ENCODE results near the gene PSME3IP1.

The PSME3IP1 gene

DNA sequence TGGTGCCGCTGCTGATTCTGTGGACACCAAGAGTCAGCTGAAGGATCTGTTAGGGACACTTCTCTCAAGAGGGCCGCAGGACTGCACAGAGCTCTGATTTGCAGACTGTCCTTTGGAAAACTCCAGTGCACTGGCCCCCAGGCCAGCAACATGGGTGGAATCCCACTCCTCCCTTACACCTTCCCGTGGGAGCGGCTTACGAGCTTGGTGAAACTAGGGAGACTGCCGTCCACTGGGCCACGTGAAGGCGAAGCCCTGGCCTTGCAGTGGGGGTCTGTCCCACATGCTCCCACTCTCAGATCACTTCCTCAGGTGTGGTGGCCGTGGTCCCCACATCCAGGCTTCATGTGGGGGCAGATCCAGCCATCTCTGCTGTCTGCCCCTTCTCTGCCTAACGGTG lies 36.4 kb downstream of the PSME3IP1 start:
- TF ChIP-seq ZBTB7A (IDR thresholded peaks at IDR 0.05; ENCODE audit: low read depth) (no peak), EP300 (IDR thresholded peaks at IDR 0.05; ENCODE audit: borderline replicate concordance) (no peak), CEBPB (IDR thresholded peaks at IDR 0.05) (no peak), FOXM1 (IDR thresholded peaks at IDR 0.05; ENCODE audit: borderline replicate concordance, low read depth) (no peak), EGR1 (IDR thresholded peaks at IDR 0.05) (no peak), TEAD4 (IDR thresholded peaks at IDR 0.05) (no peak), TAF1 (IDR thresholded peaks at IDR 0.05; ENCODE audit: low read depth) (no peak), RAD21 (IDR thresholded peaks at IDR 0.05; ENCODE audit: low read depth) (no peak), YY1 (IDR thresholded peaks at IDR 0.05; ENCODE audit: low read depth) (no peak), CREB1 (IDR thresholded peaks at IDR 0.05; ENCODE audit: low read depth) (no peak), NFIC (IDR thresholded peaks at IDR 0.05) (no peak), TCF12 (IDR thresholded peaks at IDR 0.05; ENCODE audit: low read depth) (no peak)
- TF ChIP-seq, protein P1, sequence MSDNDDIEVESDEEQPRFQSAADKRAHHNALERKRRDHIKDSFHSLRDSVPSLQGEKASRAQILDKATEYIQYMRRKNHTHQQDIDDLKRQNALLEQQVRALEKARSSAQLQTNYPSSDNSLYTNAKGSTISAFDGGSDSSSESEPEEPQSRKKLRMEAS (IDR thresholded peaks at IDR 0.05): no peak
- TF ChIP-seq, protein P2, sequence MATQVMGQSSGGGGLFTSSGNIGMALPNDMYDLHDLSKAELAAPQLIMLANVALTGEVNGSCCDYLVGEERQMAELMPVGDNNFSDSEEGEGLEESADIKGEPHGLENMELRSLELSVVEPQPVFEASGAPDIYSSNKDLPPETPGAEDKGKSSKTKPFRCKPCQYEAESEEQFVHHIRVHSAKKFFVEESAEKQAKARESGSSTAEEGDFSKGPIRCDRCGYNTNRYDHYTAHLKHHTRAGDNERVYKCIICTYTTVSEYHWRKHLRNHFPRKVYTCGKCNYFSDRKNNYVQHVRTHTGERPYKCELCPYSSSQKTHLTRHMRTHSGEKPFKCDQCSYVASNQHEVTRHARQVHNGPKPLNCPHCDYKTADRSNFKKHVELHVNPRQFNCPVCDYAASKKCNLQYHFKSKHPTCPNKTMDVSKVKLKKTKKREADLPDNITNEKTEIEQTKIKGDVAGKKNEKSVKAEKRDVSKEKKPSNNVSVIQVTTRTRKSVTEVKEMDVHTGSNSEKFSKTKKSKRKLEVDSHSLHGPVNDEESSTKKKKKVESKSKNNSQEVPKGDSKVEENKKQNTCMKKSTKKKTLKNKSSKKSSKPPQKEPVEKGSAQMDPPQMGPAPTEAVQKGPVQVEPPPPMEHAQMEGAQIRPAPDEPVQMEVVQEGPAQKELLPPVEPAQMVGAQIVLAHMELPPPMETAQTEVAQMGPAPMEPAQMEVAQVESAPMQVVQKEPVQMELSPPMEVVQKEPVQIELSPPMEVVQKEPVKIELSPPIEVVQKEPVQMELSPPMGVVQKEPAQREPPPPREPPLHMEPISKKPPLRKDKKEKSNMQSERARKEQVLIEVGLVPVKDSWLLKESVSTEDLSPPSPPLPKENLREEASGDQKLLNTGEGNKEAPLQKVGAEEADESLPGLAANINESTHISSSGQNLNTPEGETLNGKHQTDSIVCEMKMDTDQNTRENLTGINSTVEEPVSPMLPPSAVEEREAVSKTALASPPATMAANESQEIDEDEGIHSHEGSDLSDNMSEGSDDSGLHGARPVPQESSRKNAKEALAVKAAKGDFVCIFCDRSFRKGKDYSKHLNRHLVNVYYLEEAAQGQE (IDR thresholded peaks at IDR 0.05; ENCODE audit: low read depth): no peak
- TF ChIP-seq, protein P3, sequence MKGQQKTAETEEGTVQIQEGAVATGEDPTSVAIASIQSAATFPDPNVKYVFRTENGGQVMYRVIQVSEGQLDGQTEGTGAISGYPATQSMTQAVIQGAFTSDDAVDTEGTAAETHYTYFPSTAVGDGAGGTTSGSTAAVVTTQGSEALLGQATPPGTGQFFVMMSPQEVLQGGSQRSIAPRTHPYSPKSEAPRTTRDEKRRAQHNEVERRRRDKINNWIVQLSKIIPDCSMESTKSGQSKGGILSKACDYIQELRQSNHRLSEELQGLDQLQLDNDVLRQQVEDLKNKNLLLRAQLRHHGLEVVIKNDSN (IDR thresholded peaks at IDR 0.05): no peak

DNA sequence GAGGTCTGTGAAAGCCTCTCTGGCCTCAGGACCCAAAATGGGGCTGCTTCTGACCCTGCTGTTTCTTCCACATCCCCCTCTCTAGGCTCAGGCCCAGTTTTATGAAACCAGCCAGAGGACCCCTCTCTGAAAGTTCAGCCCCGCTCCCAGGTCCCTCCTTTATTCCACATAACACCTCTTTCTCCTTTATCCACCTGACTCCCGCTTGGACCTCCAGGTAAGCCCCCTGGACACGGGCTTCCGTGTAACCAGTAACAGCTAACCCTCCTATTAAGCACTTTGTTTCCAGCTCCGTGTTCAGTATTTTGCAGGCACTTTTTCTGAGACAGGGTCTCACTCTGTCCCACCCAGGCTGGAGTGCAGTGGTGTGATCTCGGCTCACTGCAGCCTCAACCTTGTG lies 37.4 kb downstream of the PSME3IP1 start:
- TF ChIP-seq RAD21 (IDR thresholded peaks at IDR 0.05; ENCODE audit: low read depth) (no peak), TCF12 (IDR thresholded peaks at IDR 0.05; ENCODE audit: low read depth) (no peak), ZBTB7A (IDR thresholded peaks at IDR 0.05; ENCODE audit: low read depth) (no peak), CREB1 (IDR thresholded peaks at IDR 0.05; ENCODE audit: low read depth) (no peak), CEBPB (IDR thresholded peaks at IDR 0.05) (no peak), TEAD4 (IDR thresholded peaks at IDR 0.05) (no peak), EP300 (IDR thresholded peaks at IDR 0.05; ENCODE audit: borderline replicate concordance) (no peak)
- TF ChIP-seq, protein P3 (IDR thresholded peaks at IDR 0.05): no peak
- TF ChIP-seq, protein P1 (IDR thresholded peaks at IDR 0.05): no peak

DNA sequence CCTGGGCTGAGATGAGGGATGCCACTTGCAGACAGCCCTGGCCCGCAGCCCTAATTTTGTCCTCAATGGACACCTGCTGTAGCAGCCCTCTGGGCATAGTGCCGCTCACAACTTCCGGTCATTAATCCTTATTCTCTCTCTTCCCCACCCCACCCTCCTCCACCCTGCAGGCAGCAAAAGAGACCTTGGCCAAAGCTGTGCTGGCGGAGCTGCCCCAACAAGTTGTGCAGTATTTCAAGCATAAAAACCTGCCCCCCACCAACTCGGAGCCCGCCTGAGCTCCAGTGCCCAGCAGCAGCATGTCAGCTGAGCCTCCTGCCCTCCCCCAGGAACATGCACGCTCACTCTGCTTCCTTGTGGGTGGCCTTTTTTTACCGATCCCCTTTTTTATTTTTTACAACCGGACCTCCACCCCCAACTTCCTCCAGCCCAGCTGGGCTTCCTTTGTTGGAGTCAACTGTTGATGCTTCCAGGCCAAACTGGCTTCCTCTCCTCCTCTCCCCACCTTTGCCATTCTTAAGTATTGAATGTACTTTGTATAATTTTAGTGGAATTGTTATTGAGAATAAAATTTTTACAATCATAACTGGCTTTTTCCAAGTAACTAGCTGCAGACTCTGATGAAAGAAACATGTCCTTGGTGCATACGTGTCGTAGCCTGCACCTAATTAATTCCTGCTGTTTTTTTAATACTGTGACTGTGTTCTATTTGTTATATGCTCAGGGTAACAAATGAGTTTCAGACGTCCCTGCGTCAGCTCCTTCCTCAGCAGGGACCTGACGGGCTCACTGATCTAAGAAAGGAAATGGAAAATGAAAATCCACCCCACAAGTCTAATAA lies 38.2 kb downstream of the PSME3IP1 start:
- TF ChIP-seq TEAD4 (IDR thresholded peaks at IDR 0.05): 0 out of 2 replicates have a peak, but pooled peaks have one; percentile 40
- 0 out of 2 replicates have a peak, but pooled peaks have one; percentile 12 for TF ChIP-seq EGR1 (IDR thresholded peaks at IDR 0.05)
- TF ChIP-seq TAF1 (IDR thresholded peaks at IDR 0.05; ENCODE audit: low read depth): no peak
- TF ChIP-seq, protein P1 (IDR thresholded peaks at IDR 0.05): peak; percentile 25; the same call in 1 of the 2 replicates
- TF ChIP-seq, protein P2 (IDR thresholded peaks at IDR 0.05; ENCODE audit: low read depth): no peak
- TF ChIP-seq EP300 (IDR thresholded peaks at IDR 0.05; ENCODE audit: borderline replicate concordance): peak; percentile 70; the same call in 1 of the 2 replicates
- TF ChIP-seq TCF12 (IDR thresholded peaks at IDR 0.05; ENCODE audit: low read depth): peak; percentile 62; the same call in 1 of the 2 replicates
- no peak for TF ChIP-seq ZBTB7A (IDR thresholded peaks at IDR 0.05; ENCODE audit: low read depth)
- no peak; the same call in none of the 2 replicates for TF ChIP-seq NFIC (IDR thresholded peaks at IDR 0.05)
- TF ChIP-seq CREB1 (IDR thresholded peaks at IDR 0.05; ENCODE audit: low read depth): 0 out of 2 replicates have a peak, but pooled peaks have one; percentile 7
- TF ChIP-seq CEBPB (IDR thresholded peaks at IDR 0.05): no peak
- no peak for TF ChIP-seq YY1 (IDR thresholded peaks at IDR 0.05; ENCODE audit: low read depth)
- TF ChIP-seq RAD21 (IDR thresholded peaks at IDR 0.05; ENCODE audit: low read depth): peak; percentile 13; the same call in 1 of the 2 replicates
- TF ChIP-seq, protein P3 (IDR thresholded peaks at IDR 0.05): peak; percentile 38
- no peak for TF ChIP-seq FOXM1 (IDR thresholded peaks at IDR 0.05; ENCODE audit: borderline replicate concordance, low read depth)

DNA sequence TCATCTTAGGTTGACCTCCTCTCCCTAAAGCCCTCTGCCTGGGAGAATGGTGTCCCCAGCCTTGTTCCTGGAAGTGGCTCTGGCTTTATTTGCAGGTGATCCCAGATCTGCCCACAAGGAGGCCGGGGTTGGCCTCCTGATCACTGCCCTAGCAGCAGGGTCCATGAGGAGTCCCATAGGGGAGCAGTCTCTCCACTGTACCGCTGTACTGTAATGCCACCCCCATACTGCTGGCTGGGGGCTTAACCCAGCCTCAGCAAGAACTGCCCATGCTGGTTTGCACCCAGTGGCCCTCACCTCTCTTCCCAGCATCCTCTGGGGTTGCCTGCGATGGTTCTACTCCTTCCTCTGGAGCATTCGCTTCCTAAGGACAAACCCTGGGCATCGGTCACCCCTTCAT lies 39.1 kb downstream of the PSME3IP1 start:
- TF ChIP-seq EP300 (IDR thresholded peaks at IDR 0.05; ENCODE audit: borderline replicate concordance): no peak
- TF ChIP-seq, protein P3 (IDR thresholded peaks at IDR 0.05): no peak
- TF ChIP-seq, protein P1 (IDR thresholded peaks at IDR 0.05): 0 out of 2 replicates have a peak, but pooled peaks have one; percentile 1

All from Ishikawa (cell line).